ENCODE measurements around the gene CLSTN1. TPM values are rescaled to one million over a fixed set of nuclear protein-coding genes. Genes with fewer than 3 reads are reported as not detected.

The CLSTN1 gene
- total and polyA plus RNA-seq, 2 of the 13 experiments (the other 11 are each of a cell fraction or from before 2014, with no cell fraction given), result 19.7 to 29.8 TPM

GRCh38 chr1:9716404-9717192, 107.2 kb downstream of the CLSTN1 start (continued):
- TF ChIP-seq AGO1 (IDR thresholded peaks at IDR 0.05; ENCODE audit: low read depth, low read length, poor library complexity, severe bottlenecking) (no peak), SCMH1 (CRISPR knock-in tag; IDR thresholded peaks at IDR 0.05; ENCODE audit: borderline replicate concordance) (no peak), ZZZ3 (CRISPR knock-in tag; IDR thresholded peaks at IDR 0.05; ENCODE audit: borderline replicate concordance) (no peak), ZNF44 (CRISPR knock-in tag; IDR thresholded peaks at IDR 0.05) (0 out of 2 replicates have a peak, but pooled peaks have one; percentile 64), SALL2 (CRISPR knock-in tag; IDR thresholded peaks at IDR 0.05) (0 out of 2 replicates have a peak, but pooled peaks have one; percentile 10), ZBTB46 (CRISPR knock-in tag; IDR thresholded peaks at IDR 0.05; ENCODE audit: borderline replicate concordance) (no peak), ZBTB34 (CRISPR knock-in tag; IDR thresholded peaks at IDR 0.05) (no peak), DNMT1 (CRISPR knock-in tag; IDR thresholded peaks at IDR 0.05) (no peak; the same call in 1 of the 2 replicates), ZNF280D (CRISPR knock-in tag; IDR thresholded peaks at IDR 0.05) (no peak), PBX3 (CRISPR knock-in tag; IDR thresholded peaks at IDR 0.05; ENCODE audit: borderline replicate concordance) (no peak), ZNF546 (CRISPR knock-in tag; conservative IDR thresholded peaks at IDR 0.05) (no peak), SP2 (CRISPR knock-in tag; IDR thresholded peaks at IDR 0.05) (0 out of 2 replicates have a peak, but pooled peaks have one; percentile 5), GLI4 (CRISPR knock-in tag; IDR thresholded peaks at IDR 0.05; ENCODE audit: borderline replicate concordance) (peak; percentile 46; the same call in 1 of the 2 replicates), ZSCAN22 (CRISPR knock-in tag; IDR thresholded peaks at IDR 0.05) (no peak), HMGA1 (CRISPR knock-in tag; conservative IDR thresholded peaks at IDR 0.05) (no peak), ETV6 (CRISPR knock-in tag; conservative IDR thresholded peaks at IDR 0.05) (no peak), ZNF160 (CRISPR knock-in tag; IDR thresholded peaks at IDR 0.05) (no peak)

Measured in HepG2 (cell line).